ENCODE results near the gene IL1R1. TPM values are rescaled to one million over a fixed set of nuclear protein-coding genes. Genes with fewer than 3 reads are reported as not detected.
A peak's percentile ranks its signal among the peaks of the same experiment; 100 is the strongest.
"Not testable (repeated sequence)": the region's sequence is repeated elsewhere in the genome, so short reads cannot be mapped to it uniquely, and the experiment has no call there.

Gene IL1R1
- total and polyA plus RNA-seq, 4 donors, result 2.5 to 12.6 (median 7.3) TPM

DNA sequence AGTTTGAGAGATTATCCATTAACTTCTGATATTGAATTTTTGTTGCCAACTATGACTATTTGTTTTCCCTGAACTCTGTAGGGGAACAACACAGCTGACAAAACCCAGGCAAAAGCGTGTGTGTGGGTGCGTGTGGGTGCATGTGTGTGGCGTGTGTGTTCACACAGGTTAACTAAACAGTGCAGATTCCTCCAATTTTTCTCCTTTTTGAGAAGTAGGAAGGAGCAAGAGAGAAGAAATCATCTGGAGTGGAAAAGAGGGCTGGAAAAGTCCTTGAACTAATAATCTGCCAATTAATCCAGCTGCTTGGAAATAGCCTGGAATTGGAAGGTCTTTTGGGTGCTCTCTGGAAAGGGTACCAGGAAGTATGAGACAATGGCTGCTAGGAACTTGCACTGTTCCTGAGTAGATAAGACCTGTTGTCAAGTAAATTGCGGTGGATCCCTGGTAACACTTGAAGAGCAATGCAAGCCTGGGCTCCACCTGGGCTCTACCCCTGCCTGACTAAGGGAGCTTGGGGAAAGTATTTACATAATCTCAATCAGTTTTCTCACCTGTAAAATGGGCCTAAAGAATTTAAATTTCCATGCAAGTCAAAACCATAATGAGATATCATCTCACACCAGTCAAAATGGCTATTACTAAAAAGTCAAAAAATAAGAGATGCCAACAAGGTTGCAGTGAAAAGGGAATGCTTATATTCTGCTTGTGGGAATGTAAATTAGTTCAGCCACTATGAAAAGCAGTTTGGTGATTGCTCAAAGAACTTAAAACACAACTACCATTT, 40.5 kb upstream of the IL1R1 start:
- no peak overlapping the region for H3K27ac ChIP-seq (ENCODE audit: low read depth, low read length)
- no peaks in the 10 kb centered on the region for H3K9me3 ChIP-seq (ENCODE audit: control insufficient read depth, insufficient read depth, low read length)
- 90% methylated on average over 4 of the region's 4 CpGs for WGBS (ENCODE audit: insufficient coverage)
- H3K4me1 ChIP-seq (ENCODE audit: control insufficient read depth, insufficient read depth, low read length), result no peaks in the 10 kb centered on the region
- no peaks in the 10 kb centered on the region for H3K36me3 ChIP-seq (ENCODE audit: control insufficient read depth, insufficient read depth, low read length)
- no peaks in the 10 kb centered on the region for H3K27me3 ChIP-seq (ENCODE audit: control insufficient read depth, insufficient read depth, low read length)
- no peak for DNase-seq (ENCODE audit: low read depth in 4 of 6, low spot score in 6 of 6)
- H3K4me3 ChIP-seq (ENCODE audit: low read depth, low read length), result no peak overlapping the region

DNA sequence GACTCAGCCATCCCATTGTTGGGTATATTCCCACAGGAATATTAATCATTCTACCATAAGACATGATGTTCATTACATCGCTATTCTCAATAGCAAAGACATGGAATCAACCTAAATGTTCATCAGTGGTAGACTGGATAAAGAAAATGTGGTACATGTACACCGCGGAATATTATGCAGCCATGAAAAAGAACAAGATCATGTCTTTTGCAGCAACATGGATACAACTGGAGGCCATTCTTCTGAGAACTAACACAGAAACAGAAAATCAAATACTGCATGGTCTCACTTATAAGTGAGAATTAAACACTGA, 40.0 kb upstream of the IL1R1 start:
- H3K4me3 ChIP-seq (ENCODE audit: low read depth, low read length); H3K36me3 ChIP-seq (ENCODE audit: control insufficient read depth, insufficient read depth, low read length); H3K27ac ChIP-seq (ENCODE audit: low read depth, low read length); H3K27me3 ChIP-seq (ENCODE audit: control insufficient read depth, insufficient read depth, low read length); H3K9me3 ChIP-seq (ENCODE audit: control insufficient read depth, insufficient read depth, low read length); H3K4me1 ChIP-seq (ENCODE audit: control insufficient read depth, insufficient read depth, low read length); DNase-seq (ENCODE audit: low read depth in 4 of 6, low spot score in 6 of 6): not testable (repeated sequence)
- no CpG with 5 or more reads among the region's 3 CpGs for WGBS (ENCODE audit: insufficient coverage)

DNA sequence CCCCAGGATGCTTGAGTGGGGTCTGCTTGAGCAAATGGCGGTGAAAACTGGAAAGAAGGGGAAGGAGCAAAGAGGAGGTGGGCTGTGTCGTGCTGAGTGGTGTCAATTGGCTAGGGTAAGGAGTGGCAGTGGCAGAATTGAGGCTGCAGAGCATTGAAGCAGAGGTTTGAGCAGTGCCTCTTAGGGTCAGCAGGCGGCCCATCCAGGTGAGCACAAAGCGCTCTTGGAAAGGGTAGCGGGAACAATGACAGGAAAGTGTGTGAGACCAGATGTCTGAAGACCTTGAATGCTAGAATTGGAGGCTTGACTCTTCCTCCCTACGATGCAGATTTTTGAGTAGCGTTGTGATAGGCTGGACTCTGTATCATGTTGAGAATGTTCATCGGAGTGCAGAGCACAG, 39.3 kb upstream of the IL1R1 start:
- 98% methylated on average over 8 of the region's 8 CpGs for WGBS (ENCODE audit: insufficient coverage)
- no peak for DNase-seq (ENCODE audit: low read depth in 4 of 6, low spot score in 6 of 6)
- no peak overlapping the region for H3K4me3 ChIP-seq (ENCODE audit: low read depth, low read length)
- no peak overlapping the region for H3K27ac ChIP-seq (ENCODE audit: low read depth, low read length)
- H3K9me3 ChIP-seq (ENCODE audit: control insufficient read depth, insufficient read depth, low read length), result no peaks in the 10 kb centered on the region
- no peaks in the 10 kb centered on the region for H3K27me3 ChIP-seq (ENCODE audit: control insufficient read depth, insufficient read depth, low read length)
- no peaks in the 10 kb centered on the region for H3K4me1 ChIP-seq (ENCODE audit: control insufficient read depth, insufficient read depth, low read length)
- no peaks in the 10 kb centered on the region for H3K36me3 ChIP-seq (ENCODE audit: control insufficient read depth, insufficient read depth, low read length)

DNA sequence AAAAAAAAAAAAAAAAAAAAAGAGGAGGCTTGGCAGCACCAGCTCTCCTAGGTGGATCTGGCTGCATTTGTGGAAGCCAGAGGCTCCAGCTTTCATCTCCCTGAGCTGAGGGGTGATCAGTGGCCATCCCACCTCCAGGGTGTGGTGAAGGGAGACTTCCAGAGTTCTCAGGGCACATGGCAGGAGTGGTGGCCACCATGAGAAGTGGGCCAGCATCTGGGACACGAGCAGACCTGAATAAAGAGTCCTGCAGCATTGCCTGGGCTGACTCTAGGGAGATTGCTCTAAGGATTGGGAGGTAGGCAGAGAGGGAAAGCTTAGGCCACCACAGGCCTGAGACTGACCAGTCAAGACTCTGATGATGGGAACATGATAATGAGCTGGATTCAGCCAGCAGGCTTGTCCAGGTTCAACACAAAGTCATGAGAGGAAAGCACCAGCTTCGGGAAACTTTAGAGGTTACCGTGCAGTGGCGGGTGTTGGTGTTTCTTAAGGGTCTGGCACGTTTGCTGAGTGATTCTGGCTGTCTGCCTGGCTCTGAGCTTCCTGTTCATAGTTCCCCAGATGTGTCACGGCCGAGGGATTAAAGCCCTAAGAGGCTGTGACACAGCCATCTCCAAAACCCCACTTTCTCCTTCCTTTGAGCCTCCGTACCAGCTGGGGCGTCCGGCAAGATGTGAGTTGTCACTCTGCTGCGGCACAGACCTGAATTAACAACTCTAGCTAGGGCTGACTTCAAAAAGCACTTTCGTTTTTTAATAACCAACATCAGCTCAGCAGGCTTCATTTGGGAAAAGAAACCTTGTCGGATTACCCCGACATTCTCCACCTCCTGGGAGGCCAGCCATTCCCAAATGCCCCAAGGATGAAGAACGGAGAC, 38.3 kb upstream of the IL1R1 start:
- WGBS (ENCODE audit: insufficient coverage), result 61% methylated on average over 11 of the region's 15 CpGs
- Histone ChIP-seq H3K36me3 (ENCODE audit: control insufficient read depth, insufficient read depth, low read length) (no peaks in the 10 kb centered on the region), H3K27me3 (ENCODE audit: control insufficient read depth, insufficient read depth, low read length) (no peaks in the 10 kb centered on the region), H3K4me3 (ENCODE audit: low read depth, low read length) (no peak overlapping the region), H3K9me3 (ENCODE audit: control insufficient read depth, insufficient read depth, low read length) (no peaks in the 10 kb centered on the region), H3K27ac (ENCODE audit: low read depth, low read length) (no peak overlapping the region), H3K4me1 (ENCODE audit: control insufficient read depth, insufficient read depth, low read length) (no peaks in the 10 kb centered on the region)
- peak in 1 of 6 donors; percentile 29 for DNase-seq (ENCODE audit: low read depth in 4 of 6, low spot score in 6 of 6)

DNA sequence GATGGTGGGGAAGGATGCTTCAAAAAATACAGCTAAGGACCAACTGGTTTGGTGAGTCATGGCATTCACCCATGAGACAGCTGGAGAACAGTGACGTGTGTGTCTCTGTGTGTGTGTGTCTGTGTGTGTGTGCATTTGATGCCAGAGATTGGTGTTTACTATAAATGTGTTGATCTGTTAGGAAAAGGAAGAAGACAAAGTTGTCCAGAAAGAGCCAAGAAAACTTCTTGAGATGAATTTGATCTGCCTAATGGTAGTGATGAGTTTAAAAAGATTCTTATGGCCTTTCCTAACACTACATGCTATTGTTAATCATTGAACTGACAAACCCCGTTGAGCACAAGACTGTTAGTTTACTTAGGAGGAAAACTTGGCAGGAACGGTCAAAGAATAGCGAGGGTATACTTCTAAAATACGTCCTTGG, 36.4 kb upstream of the IL1R1 start:
- Histone ChIP-seq H3K27ac (ENCODE audit: low read depth, low read length) (no peak overlapping the region), H3K4me3 (ENCODE audit: low read depth, low read length) (no peak overlapping the region)
- 57% methylated on average over 1 of the region's 5 CpGs for WGBS (ENCODE audit: insufficient coverage)

DNA sequence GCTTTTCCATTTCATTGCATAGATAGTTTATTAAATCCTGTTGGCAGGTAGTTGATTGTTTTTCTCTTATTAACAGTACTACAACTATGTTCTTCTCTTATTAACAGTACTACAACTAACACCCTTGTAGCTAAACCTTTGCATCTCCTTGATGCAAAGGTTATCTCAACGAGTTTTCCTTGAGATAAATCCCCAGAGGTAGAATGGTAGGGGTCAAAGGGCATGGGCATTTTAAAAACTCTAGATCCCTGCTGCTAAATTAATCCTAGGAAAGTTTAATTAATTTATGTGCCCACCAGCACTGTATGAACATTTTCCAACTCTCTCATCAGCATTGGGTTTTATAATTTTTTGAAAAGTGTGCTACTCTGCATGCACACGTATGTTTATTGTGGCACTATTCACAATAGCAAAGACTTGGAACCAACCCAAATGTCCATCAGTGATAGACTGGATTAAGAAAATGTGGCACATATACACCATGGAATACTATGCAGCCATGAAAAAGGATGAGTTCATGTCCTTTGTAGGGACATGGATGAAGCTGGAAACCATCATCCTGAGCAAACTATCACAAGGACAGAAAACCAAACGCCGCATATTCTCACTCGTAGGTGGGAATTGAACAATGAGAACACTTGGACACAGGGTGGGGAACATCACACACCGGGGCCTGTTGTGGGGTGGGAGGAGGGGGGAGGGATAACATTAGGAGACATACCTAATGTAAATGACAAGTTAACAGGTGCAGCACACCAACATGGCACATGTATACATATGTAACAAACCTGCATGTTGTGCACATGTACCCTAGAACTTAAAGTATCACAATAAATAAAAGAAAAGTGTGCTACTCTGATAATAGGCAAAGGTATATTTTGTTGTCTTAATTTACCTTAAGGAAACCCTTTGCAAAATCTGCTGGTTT, 35.5 kb upstream of the IL1R1 start:
- not testable (repeated sequence) for H3K4me3 ChIP-seq (ENCODE audit: low read depth, low read length); DNase-seq (ENCODE audit: low read depth in 4 of 6, low spot score in 6 of 6); H3K36me3 ChIP-seq (ENCODE audit: control insufficient read depth, insufficient read depth, low read length); H3K27ac ChIP-seq (ENCODE audit: low read depth, low read length); H3K27me3 ChIP-seq (ENCODE audit: control insufficient read depth, insufficient read depth, low read length); H3K9me3 ChIP-seq (ENCODE audit: control insufficient read depth, insufficient read depth, low read length); H3K4me1 ChIP-seq (ENCODE audit: control insufficient read depth, insufficient read depth, low read length)
- no CpG with 5 or more reads among the region's 6 CpGs for WGBS (ENCODE audit: insufficient coverage)

More for the DNA sequence above, 36.4 kb upstream of the IL1R1 start:
- Histone ChIP-seq H3K9me3 (ENCODE audit: control insufficient read depth, insufficient read depth, low read length) (no peaks in the 10 kb centered on the region), H3K36me3 (ENCODE audit: control insufficient read depth, insufficient read depth, low read length) (no peaks in the 10 kb centered on the region), H3K27me3 (ENCODE audit: control insufficient read depth, insufficient read depth, low read length) (no peaks in the 10 kb centered on the region), H3K4me1 (ENCODE audit: control insufficient read depth, insufficient read depth, low read length) (no peaks in the 10 kb centered on the region)
- DNase-seq (ENCODE audit: low read depth in 4 of 6, low spot score in 6 of 6), result no peak

DNA sequence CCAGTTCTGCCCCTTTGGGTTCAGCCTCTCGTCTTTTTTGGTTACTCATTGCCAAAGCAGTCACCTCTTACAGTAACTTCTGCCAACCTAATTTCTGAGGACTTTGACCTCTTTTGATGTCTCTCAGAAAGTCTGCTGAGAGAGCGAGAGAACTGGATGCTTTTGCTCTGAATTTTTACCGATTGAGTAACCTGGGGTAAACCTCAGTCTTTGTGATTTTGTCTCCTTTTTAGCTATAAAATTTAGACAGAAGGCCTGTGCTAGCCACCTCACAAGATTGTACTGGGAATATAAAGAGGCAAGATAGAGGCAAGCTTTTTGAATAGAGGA, 34.8 kb upstream of the IL1R1 start:
- Histone ChIP-seq H3K27ac (ENCODE audit: low read depth, low read length) (no peak overlapping the region), H3K27me3 (ENCODE audit: control insufficient read depth, insufficient read depth, low read length) (no peaks in the 10 kb centered on the region), H3K4me1 (ENCODE audit: control insufficient read depth, insufficient read depth, low read length) (no peaks in the 10 kb centered on the region), H3K36me3 (ENCODE audit: control insufficient read depth, insufficient read depth, low read length) (no peaks in the 10 kb centered on the region), H3K4me3 (ENCODE audit: low read depth, low read length) (no peak overlapping the region), H3K9me3 (ENCODE audit: control insufficient read depth, insufficient read depth, low read length) (no peaks in the 10 kb centered on the region)
- no peak for DNase-seq (ENCODE audit: low read depth in 4 of 6, low spot score in 6 of 6)
- 75% methylated on average over 2 of the region's 3 CpGs for WGBS (ENCODE audit: insufficient coverage)

DNA sequence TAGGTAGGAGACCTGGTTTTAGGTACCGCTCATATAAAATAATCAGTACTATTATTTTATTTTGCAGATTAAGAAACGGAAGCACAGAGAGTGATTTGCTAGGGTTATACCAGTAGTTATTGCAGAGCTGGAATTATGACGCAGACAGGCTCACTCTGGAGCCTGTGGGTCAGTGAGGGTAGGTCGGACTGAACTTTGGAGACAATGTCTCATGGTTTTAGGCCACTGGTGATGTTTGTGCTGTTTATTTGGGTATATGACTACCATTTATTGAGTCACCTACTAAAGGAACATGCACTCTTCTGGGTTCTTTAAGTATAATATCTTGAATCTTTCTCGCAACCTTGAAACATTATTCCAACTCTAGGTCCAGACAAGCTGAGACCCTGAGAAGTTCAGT, 33.5 kb upstream of the IL1R1 start:
- Histone ChIP-seq H3K4me1 (ENCODE audit: control insufficient read depth, insufficient read depth, low read length) (no peaks in the 10 kb centered on the region), H3K36me3 (ENCODE audit: control insufficient read depth, insufficient read depth, low read length) (no peaks in the 10 kb centered on the region), H3K9me3 (ENCODE audit: control insufficient read depth, insufficient read depth, low read length) (no peaks in the 10 kb centered on the region), H3K27ac (ENCODE audit: low read depth, low read length) (no peak overlapping the region), H3K27me3 (ENCODE audit: control insufficient read depth, insufficient read depth, low read length) (no peaks in the 10 kb centered on the region), H3K4me3 (ENCODE audit: low read depth, low read length) (no peak overlapping the region)
- 96% methylated on average over 3 of the region's 5 CpGs for WGBS (ENCODE audit: insufficient coverage)
- DNase-seq (ENCODE audit: low read depth in 4 of 6, low spot score in 6 of 6), result no peak

DNA sequence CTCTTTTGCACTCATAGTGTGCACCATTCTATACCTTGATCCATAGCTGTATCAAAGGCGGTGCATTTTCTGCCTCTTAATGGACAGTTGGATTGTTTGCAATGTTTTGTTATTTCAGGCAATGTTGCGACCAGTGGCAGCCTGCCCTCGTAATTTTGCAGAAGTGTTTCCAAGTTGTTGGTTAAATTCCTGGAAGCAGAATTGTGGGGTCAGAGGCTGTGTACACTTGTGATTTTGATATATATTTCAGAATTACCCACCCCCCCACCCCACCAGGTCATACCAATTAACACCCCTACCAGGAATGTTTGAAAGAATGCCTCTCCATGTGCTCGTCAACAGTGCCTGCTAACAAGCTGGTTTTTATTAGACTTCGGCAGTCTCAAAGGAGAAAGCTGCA, 32.4 kb upstream of the IL1R1 start:
- no peaks in the 10 kb centered on the region for H3K27me3 ChIP-seq (ENCODE audit: control insufficient read depth, insufficient read depth, low read length)
- no peak overlapping the region for H3K27ac ChIP-seq (ENCODE audit: low read depth, low read length)
- no peak for DNase-seq (ENCODE audit: low read depth in 4 of 6, low spot score in 6 of 6)
- H3K4me1 ChIP-seq (ENCODE audit: control insufficient read depth, insufficient read depth, low read length), result no peaks in the 10 kb centered on the region
- no peaks in the 10 kb centered on the region for H3K36me3 ChIP-seq (ENCODE audit: control insufficient read depth, insufficient read depth, low read length)
- H3K4me3 ChIP-seq (ENCODE audit: low read depth, low read length), result no peak overlapping the region
- 85% methylated on average over 4 of the region's 5 CpGs for WGBS (ENCODE audit: insufficient coverage)
- H3K9me3 ChIP-seq (ENCODE audit: control insufficient read depth, insufficient read depth, low read length), result no peaks in the 10 kb centered on the region
